ENCODE data around the gene DUSP16.
"Not testable (repeated sequence)": the region's sequence is repeated elsewhere in the genome, so short reads cannot be mapped to it uniquely, and the experiment has no call there.

The DUSP16 gene

DNA sequence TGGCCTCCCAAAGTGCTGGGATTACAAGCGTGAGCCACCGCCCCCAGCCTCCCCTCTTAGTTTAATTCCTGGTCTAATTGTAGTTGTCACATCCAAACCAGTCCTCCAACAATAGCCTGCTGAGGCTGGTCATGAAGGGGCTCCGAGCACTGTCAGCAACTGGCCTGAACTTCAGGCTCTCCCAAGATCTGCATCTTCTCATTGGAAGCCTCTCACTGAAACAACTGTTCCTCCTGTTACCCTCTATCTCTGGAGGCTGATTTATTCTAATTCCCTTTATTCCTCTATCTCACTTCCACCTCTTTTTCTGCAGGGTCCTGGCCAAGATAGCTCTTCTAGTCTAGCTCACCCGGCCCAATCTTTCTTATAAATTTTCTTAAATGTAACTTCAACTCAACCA, 89.4 kb downstream of the DUSP16 start:
- in situ Hi-C loops (cut with HindIII; ENCODE audit: low sequenced_read_pairs), result no loop called here

DNA sequence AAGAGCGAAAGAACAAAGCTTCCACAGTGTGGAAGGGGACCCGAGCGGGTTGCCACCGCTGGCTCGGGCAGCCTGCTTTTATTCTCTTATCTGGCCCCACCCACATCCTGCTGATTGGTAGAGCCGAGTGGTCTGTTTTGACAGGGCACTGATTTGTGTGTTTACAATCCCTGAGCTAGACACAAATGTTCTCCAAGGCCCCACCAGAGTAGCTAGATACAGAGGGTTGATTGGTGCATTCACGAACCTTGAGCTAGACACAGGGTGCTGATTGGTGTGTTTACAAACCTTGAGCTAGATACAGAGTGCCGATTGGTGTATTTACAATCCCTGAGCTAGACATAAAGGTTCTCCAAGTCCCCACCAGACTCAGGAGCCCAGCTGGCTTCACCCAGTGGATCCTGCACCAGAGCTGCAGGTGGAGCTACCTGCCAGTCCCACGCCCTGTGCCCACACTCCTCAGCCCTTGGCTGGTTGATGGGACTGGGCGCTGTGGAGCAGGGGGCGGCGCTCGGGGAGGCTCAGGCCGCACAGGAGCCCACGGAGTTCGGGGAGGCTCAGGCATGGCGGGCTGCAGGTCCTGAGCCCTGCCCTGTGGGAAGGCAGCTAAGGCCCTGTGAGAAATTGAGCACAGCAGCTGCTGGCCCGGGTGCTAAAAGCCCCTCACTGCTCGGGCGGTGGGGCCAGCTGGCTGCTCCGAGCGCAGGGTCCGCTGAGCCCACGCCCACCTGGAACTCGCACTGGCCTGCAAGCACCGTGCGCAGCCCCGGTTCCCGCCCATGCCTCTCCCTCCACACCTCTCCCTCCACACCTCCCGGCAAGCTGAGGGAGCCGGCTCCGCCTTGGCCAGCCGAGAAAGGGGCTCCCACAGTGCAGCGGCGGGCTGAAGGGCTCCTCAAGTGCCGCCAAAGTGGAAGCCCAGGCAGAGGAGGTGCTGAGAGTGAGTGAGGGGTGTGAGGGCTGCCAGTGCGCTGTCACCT, 90.4 kb downstream of the DUSP16 start:
- in situ Hi-C loops (cut with HindIII; ENCODE audit: low sequenced_read_pairs), result not testable (repeated sequence)

DNA sequence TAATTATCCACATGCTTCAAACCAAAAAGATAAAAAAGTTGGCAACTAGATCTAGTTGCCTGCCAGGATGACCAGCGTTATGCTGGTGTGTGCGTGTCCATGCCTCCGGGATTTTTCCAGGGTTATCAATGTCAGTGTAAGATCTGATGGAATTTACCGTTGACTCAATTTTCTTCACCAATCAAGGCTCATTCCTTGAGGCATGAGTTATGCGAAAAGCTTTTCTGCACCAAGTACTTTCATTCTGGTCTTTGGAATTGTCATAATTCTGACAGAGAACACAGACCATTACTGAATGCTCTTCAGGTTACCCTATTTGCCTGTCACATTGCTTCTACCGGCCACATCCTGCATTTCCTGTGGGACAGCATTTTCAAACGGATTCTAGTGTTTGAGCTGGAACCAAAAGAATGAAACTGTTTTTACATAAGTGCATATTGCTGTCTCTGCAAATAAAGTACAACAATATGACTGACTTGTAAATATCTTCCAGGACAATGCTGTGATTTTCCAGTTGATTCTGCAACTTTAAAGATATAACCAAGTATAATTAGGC, 91.8 kb downstream of the DUSP16 start:
- in situ Hi-C loops (cut with HindIII; ENCODE audit: low sequenced_read_pairs), result no loop called here

DNA sequence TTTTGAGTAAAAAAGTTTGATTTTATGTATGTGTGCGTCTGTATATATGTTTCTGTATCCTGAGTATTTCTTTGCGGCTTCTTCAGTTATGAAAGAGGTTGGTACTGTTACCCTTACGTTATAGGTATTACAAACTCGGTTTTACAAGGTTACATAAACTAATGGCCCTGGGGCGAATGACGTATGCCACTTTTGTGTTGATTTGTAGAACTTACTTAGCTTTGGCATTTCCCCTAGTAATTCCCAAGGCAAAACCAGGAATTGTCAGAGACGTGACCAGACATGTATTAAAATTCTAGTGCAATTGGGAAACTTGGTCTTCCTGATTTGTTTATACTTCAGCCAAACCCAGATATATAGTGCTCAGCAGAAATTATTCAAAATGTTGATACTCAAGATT, 93.3 kb downstream of the DUSP16 start:
- in situ Hi-C loops (cut with HindIII; ENCODE audit: low sequenced_read_pairs), result no loop called here

DNA sequence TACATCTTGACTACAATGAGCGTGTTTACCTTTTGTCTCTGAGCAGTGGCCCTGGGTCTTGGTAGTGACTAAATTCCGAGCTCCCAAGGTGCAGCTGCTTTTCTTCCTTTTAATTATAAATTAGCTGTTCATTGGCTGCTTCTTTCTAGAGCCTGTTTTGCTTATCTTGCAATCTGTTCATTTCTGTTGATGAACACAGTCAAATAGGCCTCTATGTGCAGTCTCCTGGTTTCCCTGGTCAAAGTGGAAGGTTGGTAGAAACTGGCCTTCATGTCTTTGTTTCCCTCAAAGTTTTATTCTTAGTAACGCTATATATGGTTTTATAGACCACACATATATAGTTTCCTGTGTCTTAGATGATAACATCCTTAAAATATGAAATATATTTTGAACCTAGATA, 94.1 kb downstream of the DUSP16 start:
- in situ Hi-C loops (cut with HindIII; ENCODE audit: low sequenced_read_pairs), result no loop called here

DNA sequence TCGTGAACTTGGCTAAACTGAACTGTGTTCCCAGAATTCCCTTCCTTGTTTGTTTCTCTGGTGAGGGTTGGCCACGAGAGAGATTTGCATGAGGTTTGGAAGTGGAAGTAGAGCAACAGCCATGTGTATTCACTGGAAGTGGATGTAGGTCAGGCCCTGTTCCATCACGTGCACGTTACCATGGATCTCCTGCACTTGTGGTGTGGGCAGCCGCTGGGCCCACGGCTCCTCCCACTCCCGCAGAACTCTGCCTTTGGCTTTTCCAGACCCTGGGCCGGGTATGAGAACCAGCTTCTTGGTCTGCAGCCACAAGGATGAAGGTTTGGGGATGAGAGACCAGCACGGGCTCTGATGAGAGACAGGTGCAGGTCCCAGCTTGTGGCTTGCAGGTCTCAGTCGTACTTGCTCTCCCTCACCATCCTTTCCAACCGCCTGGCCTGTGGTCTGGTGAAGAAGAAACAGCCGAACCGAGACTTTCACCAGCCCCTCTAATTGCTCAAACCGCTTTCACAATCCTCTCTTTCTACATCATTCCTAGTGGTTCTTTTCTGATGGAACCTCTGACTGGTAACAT, 94.9 kb downstream of the DUSP16 start:
- in situ Hi-C loops (cut with HindIII; ENCODE audit: low sequenced_read_pairs), result no loop called here

DNA sequence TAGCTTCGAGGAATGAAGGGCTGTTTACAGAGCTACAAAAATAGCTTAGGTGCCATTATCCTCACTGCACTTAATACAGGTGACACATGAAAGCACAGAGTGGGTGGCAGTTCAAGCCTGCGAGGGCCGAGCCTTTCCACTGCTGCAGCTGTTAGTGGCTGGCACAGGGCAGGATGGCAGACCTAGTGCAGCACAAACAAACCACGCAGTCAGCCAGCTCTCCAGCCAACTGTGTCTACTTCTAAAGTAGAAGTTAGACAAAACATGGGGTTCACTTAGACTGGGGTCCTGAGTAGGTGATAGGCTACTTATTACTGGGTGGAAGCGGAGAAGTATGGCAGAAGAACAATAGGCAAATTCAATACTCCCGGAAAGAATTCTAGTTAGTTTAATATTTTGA, 95.4 kb downstream of the DUSP16 start:
- in situ Hi-C loops (cut with HindIII; ENCODE audit: low sequenced_read_pairs), result no loop called here

DNA sequence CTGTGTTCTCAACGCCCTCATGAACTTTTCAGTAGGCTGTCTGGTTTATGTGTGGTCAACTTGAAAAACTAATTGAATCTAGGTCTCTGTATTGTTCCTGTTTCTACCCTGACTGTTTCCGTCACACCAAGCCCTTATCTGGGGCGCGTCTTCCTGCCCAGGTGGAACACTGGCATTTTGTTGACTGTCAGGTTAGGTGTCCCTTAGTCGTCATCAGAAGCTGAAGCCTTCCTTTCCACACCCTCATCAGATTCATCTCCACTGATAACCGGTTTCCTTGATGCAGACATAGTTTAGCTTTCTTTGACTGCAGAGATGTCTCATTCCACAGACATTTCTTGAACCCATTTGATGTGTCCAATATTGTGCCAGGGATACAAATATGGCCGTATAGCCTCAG, 96.5 kb downstream of the DUSP16 start:
- in situ Hi-C loops (cut with HindIII; ENCODE audit: low sequenced_read_pairs), result no loop called here

DNA sequence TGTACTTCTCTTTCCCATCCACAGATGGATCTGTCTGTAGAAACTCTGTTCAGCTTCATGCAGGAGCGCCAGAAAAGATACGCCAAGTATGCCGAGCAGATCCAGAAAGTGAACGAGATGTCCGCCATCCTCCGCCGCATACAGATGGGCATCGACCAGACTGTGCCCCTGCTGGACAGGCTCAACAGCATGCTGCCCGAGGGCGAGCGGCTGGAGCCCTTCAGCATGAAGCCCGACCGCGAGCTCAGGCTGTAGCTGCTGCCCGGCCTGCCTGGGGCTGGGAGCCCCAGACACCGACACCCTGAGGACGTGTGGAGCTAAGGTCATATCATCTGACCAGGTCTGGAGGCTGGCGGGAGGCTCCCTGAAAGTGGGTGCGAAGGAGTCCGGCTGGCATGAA, 97.1 kb downstream of the DUSP16 start:
- in situ Hi-C loops (cut with HindIII; ENCODE audit: low sequenced_read_pairs), result no loop called here

DNA sequence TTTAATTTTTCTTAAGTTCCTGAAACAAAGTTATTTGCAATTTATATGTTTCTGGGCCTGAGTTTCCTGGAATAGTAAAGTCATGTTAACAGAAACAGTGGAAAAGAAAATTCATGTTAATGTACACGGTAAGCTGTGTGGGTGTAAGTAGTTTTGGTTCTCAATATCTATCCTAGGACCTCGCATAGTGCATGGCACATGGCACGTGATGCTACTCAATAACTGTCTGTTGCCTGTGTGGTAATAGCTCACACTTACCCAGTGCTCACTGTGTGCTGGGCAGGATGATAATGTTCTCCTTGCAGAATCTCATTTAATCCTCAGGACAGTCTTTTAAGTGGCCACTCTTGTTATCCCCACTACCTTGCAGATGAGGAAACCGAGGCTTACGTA, 100.7 kb downstream of the DUSP16 start:
- in situ Hi-C loops (cut with HindIII; ENCODE audit: low sequenced_read_pairs), result no loop called here

DNA sequence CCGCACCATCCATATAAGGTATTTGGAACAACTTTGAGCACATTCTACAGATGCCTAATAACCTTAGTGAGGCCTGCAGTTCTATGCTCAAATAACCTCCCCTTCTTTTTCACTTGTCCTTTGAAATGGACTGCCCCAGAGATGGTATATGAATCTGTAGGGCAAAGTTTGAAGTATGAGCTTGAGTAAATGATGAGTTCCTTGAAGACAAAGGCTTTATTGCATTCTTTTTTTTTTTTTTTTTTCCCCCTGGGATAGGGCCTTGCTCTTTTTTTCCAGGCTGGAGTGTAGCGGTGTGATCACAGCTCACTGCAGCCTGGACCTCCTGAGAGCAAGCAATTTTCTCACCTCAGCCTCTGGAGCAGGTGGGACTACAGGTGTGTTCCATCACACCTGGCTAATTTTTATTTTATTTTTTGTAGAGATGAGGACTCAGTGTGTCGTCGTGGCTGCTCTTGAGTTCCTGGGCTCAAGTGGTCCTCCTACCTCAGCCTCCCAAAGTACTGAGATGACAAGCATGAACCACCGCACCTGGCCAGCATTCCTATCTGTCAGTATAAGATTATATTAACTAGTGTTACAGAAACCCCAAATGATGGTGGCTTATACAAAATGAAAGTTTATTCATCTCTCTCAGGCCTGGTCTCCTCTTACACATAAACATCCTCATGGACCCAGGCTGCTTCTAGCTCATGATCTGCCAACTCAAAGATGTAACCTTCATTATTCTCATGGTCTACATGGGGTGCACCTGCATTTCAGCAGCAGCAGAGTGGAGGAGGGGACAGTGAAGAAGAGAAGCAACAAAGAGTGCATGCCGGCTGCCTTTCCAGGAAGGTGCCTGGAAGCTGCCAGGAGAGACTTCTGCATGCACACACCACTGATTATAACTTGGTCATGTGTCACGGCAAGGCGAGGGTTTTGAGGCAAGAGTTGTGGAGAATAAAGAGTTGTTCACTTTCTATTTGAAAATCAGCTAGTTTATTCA, 101.4 kb downstream of the DUSP16 start:
- in situ Hi-C loops (cut with HindIII; ENCODE audit: low sequenced_read_pairs), result no loop called here

DNA sequence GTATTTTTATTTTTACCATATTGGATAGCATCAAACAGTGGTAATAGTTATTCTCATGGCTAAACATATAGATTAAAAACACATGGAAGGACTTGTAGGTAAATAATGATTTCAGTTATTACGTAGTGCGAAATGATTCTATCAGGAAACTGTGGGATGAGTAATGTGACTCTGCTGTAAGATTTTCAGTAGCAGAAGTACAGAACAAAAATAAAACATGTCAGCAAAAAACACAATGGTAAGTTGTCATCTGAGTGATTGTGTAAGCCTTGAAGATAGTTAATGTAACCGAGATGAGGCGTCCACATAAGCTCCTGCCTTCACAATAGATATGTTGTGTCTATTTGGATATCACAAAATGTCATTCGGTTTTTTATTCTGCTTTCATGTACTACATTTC, 106.0 kb downstream of the DUSP16 start:
- in situ Hi-C loops (cut with HindIII; ENCODE audit: low sequenced_read_pairs), result no loop called here

DNA sequence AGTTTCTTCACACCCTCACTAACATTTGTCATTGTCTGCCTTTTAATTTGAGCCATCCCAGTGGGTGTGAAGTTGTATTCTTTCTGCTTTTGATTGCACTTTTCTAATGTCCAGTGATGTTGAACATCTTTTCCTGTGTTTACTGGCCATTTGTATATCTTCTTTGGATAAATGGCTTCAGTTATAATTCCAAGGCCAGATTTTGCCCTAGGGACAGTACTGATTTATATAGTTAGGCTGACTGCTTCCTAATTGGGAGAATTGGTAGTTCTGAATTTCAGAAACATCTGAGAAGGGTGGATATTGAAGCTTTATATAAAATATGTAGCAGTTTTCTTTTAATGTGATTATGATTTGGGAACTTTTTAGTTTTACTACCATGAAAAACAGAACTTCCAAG, 108.3 kb downstream of the DUSP16 start:
- in situ Hi-C loops (cut with HindIII; ENCODE audit: low sequenced_read_pairs), result no loop called here

DNA sequence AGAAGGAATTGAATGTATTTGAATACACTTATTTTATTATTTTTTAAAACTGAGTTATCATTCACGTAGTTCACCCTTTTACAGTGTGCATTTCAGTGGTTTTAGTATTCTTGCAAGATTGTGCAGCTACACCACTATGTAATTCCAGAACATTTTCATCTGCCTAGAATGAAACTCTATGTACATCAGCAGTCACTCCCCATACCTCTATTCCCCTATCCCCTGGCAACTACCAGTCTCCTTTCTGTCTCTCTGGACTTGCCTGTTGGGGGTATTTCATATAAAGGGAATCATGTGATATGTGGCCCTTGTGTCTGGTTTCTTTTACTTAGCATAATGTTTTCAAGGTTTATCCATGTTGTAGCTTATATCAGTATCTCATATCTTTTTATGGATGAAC, 109.0 kb downstream of the DUSP16 start:
- in situ Hi-C loops (cut with HindIII; ENCODE audit: low sequenced_read_pairs), result no loop called here

DNA sequence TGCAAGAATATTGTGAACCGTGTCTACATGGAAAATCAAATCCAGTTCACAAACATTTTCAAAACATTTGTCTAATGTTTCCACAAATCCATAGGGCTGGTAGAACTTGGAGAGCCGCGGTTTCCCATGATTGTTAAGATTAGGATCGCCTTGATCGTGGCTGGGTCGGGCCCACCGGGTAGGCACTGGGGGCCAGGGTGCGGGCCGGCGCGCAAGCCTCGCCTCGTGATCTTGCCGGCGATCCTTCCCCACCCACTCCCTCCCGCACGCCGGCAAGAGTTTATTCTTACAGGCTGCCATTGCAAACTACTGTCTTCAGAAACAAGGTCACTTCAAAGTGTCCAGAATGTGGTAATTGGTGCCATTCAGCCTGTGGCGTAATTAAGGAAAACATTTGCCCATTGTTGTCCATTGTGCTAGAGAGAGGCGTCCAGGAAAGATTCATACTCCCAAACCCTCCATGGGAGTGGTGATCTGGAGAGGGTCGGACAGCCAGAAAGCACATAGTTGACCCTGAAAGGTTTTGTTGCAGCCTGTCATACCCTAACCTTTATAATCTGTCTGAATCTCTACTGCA, 110.2 kb downstream of the DUSP16 start:
- in situ Hi-C loops (cut with HindIII; ENCODE audit: low sequenced_read_pairs), result no loop called here

DNA sequence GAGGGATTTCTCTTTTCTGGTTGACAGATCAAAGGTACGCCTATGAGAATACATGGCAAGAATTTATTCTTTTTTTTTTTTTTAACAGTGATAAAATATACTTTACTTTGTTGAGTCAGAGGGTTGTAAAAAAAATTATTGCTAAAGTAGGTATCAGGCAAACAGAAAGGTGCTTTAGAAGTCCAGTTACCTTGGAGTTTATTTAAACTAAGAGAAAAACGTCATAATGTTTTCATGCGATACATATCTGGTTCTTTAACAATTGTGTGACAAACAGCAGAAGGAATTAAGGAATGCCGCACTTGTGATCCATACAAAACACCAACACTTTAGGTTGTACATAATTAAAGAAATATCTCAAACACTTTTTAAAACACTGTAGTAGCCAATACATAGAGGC, 111.6 kb downstream of the DUSP16 start:
- in situ Hi-C loops (cut with HindIII; ENCODE audit: low sequenced_read_pairs), result no loop called here

DNA sequence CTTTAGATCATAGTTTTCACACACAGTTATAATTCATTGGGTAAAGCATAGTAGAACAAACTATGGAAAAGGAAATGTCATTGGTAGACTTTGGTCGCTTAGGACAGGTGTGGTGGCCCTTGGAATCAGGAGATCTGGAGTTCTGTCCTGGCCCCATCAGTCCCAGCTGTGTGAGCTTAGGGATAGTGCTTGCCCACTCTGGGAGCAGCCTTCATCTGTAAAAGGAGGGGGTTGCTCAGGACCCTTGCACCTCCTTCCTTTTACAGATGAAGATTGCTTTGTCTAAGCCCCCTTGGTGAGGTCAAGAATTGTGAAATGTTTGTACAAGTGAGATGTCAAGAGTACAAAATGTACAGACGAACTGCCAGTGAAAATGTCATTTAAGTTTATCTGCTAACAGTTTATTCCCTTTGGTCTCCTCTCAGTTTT, 112.6 kb downstream of the DUSP16 start:
- in situ Hi-C loops (cut with HindIII; ENCODE audit: low sequenced_read_pairs), result no loop called here

DNA sequence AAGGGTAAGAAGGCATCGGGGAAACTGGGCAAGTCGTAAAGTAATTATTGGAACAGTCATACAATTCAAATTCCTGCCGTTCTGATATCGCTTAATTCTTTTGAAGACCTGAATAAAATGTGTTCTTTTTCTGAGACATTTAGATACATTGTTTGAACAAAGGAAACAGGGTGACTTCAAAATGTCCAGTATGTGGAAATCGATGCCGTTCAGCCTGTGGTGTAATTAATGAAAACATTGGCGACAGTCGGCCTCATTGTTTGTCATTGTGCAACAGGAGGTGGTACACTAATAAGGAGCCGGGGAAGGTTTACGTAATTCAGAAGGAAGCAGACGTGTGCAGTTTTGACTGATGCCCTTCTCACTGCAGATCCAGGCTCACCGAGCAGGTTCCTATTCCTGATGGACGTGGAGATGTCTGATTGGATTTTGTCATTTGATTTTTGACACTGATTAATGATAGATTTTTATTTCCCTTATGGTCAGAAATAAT, 113.1 kb downstream of the DUSP16 start:
- in situ Hi-C loops (cut with HindIII; ENCODE audit: low sequenced_read_pairs), result no loop called here

DNA sequence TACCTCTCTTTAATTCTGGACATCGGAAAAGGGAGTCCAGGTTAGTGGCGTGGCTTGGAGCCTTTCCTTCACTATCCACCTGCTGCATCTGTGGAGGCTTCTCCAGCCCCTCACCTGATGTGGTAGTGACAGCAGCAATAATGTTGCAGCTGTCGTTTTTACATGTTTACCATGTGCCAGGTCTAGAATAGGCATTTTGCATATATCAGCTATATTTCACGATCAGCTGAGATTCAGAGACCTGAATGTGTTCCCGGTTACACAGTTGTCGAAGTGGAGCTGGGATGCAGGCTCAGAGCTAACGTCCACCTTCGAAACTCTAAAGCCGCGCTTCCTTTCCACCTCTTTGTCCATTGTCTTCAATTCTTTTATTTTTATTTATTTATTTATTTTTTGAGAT, 114.8 kb downstream of the DUSP16 start:
- in situ Hi-C loops (cut with HindIII; ENCODE audit: low sequenced_read_pairs), result no loop called here

DNA sequence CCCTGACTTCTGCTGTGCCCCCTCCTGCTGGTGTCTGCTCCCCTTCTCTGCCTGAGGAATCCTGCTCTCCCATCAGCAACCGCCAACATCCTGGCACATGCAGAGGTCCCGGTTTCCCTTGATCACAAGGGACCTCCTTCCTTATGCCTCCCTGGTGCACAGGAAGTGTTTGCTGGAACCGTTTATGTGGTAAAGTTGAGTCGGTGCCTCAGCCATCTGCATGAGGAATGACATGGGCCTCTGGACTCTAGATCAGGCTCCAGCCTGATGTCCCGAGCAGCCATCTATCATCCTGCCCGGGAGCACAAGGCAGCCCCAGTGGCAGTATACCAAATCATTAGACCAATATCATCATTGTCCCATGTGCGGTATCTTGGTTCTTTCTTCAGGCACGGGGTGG, 115.4 kb downstream of the DUSP16 start:
- in situ Hi-C loops (cut with HindIII; ENCODE audit: low sequenced_read_pairs), result no loop called here

All from DLD1 (cell line).